GM21447 (cell line): Measurements from ENCODE around the gene NKIRAS1.
"Not testable (repeated sequence)": the region's sequence is repeated elsewhere in the genome, so short reads cannot be mapped to it uniquely, and the experiment has no call there.

Experiments
- ATAC-seq: cut with Tn5 transposase; IDR thresholded peaks from one replicate; pipeline ENCODE4 v1.9.1; 2021; ENCODE audit not compliant: unreplicated experiment

The NKIRAS1 gene

GRCh38 chr3:23872330-23872729 is 44.5 kb downstream of the NKIRAS1 start:
- ATAC-seq = no peak

GRCh38 chr3:23871361-23871760 is 45.4 kb downstream of the NKIRAS1 start:
- not testable (repeated sequence) for ATAC-seq

- ATAC-seq = not testable (repeated sequence)
Observed at GRCh38 chr3:23870663-23871043, 46.1 kb downstream of the NKIRAS1 start.

GRCh38 chr3:23869977-23870662 is 46.7 kb downstream of the NKIRAS1 start:
- ATAC-seq = no peak

DNA sequence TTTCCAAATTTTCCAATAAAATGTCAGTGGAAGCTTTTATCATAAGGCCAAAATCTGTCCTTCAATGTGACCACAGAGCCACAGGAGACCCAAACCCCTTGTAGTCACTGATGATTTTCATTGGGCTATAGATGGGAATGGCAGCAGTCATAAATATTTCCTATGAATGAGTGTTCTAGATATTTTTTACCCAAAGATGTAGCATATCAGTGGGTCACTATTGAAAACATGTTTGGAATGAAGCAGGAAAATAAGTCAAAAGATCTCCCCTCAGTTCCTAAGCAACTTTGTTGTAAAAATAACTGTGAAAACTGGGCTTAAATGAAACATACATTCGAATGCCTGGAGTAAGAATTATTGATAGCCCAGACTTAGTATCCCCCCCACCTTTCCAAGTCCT is 49.0 kb downstream of the NKIRAS1 start:
- ATAC-seq = no peak

DNA sequence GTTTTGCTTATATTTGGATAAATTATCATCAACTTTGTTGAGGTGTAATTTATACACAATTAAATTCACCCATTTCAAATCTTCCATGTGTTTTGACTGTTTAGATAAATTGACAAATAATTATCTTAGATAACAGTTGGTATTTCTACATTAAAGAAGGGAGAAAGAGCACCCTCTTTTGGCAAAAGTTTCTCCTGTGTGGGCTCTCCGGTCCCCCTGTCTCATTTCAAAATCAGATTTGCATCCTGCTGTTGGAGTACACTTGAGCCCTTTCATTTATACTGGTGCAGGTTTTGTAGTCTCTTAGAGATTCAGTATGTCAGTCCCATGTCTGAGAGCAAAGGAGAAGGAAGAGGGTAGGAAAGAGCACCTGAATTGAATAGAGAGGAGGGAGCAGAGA is 49.4 kb downstream of the NKIRAS1 start:
- ATAC-seq = no peak

DNA sequence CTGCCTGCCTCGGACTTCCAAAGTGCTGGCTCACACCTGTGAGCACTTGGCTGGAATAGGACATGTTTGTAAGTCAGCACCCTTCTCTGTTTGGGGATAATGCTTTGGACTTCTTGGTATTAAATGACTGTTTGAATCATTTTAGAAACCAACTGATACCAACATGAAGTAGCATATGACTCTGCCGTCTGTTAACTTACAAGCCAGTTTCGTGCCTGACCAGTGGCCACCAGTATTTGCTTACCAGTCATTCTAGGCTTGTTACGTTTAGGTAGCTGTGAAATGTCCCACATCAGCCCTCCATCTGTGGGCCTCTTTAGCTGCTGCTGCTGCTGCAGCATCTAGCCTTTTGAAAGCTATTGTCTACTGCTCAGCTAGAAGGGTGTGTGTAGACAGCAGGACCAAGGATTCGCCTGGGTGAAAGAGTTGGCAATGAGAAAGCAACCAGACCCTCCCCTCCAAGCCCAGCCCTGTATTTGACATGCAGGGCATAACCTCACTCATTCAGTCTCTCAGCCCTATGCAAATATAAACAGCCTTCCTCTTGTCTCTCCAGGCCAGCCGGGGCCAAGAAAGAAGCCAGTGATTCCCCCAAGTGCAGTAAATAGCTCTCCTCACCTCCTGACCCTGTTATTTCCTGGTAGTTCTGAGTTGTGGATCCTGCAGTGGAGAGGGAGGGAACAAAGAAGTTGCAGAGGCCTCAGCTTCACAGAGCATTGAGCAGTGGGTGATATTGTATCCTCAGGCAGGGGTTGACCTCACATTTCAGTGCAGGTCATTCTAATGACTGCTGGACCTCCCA is 51.0 kb downstream of the NKIRAS1 start:
- ATAC-seq = peak; percentile 83

- no peak for ATAC-seq
Observed at GRCh38 chr3:23864931-23865330, 51.9 kb downstream of the NKIRAS1 start.

DNA sequence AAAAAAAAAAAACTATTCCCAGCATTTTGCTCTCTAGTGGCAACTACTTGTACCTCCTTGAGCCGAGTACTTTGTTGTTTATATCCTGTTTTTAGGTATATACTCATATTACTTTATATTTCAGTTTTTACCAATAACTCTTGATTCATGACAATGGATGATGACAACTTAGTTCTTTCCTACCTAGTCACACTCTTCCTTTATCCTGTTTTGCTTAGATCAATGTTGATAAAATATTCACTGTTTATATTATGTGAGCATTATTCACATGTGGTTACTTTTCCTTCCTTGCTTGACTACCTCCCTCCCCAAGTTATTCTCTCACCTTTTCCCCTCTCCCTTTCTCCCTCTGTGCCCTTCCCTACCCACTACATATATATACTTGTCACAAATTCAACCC is 53.7 kb downstream of the NKIRAS1 start:
- no peak for ATAC-seq

DNA sequence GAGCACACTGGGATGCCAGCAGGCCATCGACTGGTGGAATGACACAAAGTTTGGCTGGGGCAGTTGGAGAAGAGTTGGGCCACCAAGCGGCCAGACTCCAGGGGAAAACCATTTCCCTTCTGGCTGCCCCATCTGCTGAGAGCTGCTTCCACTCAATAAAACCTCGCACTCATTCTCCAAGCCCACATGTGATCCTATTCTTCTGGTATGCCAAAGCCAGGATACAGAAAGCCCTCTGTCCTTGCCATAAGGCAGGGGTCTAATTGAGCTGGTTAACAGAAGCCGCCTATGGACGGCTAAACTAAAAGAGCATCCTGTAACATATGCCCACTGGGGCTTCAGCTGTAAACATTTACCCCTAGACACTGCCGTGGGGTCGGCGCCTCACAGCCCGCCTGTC is 55.1 kb downstream of the NKIRAS1 start:
- ATAC-seq = no peak

DNA sequence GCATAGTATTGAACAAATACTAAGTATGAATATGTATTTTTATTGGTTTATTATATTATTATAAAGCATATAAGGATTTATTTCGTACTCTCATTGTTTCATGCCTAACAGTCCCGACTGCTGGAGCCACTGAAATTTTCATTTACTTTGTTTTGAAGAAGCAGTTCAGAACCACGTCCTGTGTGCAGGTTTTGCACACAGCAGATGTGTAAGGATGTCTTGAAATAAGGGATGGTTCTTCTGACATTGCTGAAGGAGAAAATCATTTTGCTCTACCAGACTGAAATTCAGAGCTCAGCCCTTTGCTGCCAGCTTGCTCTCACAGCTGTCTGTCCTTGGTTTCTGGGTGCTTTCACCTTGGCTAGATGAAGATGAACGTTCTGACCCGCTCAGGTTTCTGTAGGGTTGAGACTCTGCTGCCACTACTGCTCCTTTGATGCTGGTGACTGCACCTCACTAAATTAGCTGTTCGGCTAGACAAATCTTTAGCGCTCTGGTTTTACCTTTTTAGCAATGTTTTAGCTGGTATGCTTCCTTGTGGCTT is 56.9 kb downstream of the NKIRAS1 start:
- ATAC-seq = no peak

- no peak for ATAC-seq
Observed at GRCh38 chr3:23859012-23859743, 57.6 kb downstream of the NKIRAS1 start.

DNA sequence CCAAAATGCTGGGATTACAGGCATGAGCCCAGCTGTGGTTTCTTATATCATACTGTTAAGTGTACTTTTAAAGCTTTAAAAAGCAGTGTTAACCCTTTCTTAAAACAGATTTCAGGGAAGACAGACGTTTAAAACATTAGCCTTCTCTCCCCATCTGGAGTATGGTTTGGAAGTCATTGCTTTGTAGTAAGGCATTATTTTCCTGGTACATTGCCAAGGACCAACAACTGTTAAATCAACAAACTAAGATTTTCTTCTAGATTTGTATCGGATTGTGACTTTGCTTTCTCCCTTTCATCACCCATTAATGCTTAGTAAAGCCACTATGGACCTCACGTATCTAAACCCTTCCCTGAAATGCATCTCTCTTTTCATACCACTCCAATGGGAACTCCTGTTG is 60.5 kb downstream of the NKIRAS1 start:
- no peak for ATAC-seq

DNA sequence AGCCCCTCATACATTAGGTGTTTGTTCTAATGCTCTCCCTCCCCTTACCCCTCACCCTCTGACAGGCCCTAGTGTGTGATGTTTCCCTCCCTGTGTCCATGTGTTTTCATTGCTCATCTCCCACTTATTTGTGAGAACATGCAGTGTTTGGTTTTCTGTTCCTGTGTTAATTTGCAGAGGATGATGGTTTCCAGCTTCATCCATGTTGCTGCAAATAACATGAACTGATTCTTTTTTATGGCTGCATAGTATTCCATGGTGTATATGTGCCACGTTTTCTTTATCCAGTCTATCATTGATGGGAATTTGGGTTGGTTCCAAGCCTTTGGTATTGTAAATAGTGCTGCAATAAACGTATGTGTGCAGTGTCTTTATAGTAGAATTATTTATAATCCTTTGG is 67.3 kb downstream of the NKIRAS1 start:
- not testable (repeated sequence) for ATAC-seq

DNA sequence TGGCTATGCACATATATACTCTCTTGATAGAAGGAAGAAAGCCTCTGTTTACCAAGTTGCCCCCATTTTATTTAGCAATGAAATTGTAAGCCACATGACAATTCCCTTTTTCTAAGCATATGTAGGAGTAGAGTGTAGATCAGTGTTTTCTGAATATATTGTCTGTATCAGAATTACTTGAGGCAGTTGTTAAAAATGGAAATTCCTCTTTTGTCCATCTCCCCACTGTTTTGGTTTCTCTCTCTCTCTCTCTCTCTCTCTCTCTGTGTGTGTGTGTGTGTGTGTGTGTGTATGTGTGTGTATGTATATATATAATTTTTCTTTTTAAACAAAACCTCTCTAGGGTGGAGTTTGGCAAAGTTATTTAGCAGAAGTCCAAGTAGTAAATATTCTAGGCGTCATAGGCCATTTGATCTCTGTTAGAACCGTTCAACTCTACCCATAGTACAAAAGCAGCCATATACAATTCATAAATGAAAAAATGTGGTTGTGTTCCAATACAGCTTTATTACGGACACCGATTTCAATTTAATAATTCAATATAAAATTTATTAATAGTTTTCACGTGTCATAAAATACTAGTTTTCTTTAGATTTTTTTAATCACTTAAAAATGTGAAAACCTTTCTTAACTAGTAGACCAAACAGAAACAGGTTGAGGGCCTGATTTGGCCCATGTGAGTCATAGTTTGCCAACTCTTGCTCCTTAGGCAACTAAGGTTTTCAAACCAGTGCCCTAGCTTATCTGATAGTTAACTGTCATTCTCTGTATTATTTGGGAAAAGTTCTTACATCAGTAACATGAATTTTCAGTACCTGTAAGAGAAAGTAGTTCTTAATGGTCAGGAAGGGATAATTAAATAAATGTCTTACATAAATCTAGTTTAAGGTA is 71.2 kb downstream of the NKIRAS1 start:
- no peak for ATAC-seq

GRCh38 chr3:23843869-23844268 is 72.9 kb downstream of the NKIRAS1 start:
- ATAC-seq = no peak
